NCI-H2171 (cell line): ENCODE data around the gene MPHOSPH6.
"Not testable (repeated sequence)": the region's sequence is repeated elsewhere in the genome, so short reads cannot be mapped to it uniquely, and the experiment has no call there.

Source experiments
- DNase-seq: peaks from one replicate; lab custom pipeline; 2025; lab: John Stamatoyannopoulos, UW

Gene MPHOSPH6

DNA sequence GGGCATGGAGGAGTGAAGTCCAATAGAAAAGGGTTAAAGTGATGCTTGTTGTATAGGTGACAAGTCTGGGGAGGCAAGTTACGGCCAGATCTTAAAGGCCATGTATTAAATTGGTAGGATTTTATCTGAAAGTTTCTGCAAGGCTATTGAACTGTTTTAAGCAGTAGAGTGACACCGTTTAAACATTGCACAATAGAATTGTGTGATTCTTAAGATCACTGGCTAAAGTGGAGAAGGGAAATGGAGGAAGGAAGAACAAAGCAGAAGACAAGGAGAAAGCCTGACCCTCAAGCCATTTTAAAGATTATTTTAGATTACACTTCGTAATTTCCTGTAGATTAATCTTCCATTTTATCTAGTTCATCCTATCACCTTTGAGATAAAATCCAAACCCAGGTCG, 5.6 kb upstream of the MPHOSPH6 start:
- DNase-seq, result no peak

DNA sequence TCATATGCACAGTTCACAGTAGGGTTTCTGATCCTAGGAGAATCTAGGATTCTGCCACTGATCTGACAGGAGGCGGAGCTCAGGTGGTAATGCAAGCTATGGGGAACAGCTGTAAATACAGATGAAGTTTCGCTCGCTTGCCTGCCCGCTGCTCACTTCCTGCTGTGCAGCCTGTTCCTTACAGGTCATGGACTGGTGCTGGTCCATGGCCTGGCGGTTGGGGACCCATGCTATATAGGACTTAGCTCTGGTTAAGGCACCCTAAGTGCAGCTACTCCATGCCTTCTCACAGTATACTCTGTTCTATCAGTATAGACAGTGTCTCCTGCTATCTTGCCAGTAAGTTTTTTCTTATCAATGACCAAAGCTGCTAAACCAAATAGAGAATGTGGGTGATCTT, 2.4 kb downstream of the MPHOSPH6 start:
- DNase-seq, result no peak

DNA sequence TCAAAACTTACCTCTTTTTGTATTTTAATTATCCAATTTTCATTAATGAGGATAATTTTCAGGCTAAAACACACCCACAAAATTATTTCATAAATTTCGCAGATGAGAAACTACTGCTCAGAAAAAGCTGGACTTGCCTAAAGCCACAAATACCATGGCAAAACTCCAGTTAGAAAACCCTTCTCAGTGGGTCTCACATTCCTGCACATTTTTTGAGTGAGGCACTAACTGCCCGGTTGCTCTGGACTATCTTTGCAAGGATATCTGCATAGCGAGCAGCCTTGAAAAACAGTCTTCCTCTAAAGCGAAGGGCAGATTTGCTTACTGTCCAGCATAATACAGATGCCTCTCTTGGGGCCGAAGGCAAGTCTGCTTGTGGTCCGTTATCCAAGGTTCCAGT, 9.8 kb downstream of the MPHOSPH6 start:
- no peak for DNase-seq

DNA sequence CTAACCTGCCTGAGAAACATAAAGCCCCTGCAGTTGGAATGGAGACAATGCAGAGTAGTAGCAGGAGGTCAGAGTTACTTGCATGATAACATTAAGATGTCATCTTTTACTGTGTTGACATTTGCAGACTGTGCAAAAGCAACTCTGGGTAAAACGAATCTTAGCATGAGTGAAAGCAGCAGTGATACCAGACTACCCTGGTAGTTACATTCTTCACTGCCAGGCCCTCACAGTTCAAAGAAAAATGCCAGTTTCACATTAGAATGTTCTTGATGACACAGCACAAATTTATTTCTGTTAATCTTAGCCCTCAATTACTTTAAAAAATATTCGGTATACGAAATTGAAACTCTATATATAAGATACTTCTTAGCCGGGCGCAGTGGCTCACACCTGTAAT, 12.2 kb downstream of the MPHOSPH6 start:
- DNase-seq, result no peak

DNA sequence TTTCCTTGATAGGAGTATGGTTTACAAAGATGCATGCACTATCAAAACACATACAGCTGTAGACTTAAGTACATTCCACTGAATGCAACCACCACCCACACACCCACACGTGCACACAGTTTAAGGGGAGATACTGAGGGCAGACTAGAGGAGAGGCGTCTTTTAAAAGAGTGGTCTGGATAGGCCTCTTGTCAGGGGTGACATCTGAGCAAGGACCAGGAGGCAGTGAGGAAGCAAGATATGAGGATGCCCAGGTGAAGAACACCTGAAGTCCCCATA, 12.6 kb downstream of the MPHOSPH6 start:
- no peak for DNase-seq

DNA sequence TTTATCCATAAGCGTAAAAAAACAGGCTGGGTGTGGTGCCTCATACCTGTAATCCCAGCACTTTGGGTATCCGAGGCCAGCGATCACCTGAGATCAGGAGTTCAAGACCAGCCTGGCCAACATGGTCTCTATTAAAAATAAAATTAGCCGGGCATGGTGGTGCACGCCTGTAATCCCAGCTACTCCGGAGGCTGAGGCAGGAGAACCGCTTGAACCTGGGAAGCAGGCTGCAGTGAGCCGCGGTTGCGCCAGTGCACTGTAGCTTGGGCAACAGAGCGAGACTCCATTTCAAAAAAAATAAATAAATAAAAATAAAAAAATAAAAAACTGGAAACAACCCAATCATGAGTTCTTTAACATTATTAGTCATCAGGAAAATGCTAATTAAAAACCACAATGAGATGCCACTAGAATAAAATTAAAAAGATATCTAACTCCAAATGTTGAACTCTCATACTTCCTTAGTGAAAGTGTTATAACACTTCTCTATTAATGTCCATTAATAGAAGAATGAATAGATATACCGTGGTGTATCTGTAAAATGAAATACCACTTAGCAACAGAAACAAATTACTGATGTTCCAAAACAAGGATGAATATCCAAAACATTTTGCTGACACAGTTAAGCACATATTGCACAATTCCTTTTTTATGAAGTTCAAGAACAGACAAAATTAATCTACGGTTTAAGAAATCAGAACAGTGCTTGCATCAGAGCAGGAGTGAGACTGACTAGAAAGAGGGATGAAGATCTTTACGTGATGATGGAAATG, 13.1 kb downstream of the MPHOSPH6 start:
- no peak for DNase-seq

DNA sequence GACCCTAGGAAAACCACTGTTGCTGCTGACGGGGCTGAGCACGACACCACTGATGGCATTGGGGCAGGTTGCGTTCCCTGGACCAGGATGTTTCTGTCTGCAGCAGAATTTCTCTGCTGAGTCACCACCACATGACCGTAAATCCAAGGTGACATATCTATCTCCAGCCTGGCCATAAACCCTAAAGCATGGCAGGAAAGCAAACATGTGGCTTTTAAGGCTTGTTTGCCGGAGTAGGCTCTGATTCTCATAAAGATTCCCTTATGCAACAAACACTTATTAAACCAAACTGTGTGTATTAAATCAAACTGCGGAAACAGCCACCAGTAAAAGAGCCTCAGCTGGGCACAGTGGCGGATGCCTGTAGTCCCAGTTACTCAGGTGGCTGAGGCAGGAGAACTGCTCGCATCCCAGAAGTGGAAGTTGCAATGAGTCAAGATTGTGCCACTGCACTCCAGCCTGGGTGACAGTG, 17.3 kb downstream of the MPHOSPH6 start:
- no peak for DNase-seq

DNA sequence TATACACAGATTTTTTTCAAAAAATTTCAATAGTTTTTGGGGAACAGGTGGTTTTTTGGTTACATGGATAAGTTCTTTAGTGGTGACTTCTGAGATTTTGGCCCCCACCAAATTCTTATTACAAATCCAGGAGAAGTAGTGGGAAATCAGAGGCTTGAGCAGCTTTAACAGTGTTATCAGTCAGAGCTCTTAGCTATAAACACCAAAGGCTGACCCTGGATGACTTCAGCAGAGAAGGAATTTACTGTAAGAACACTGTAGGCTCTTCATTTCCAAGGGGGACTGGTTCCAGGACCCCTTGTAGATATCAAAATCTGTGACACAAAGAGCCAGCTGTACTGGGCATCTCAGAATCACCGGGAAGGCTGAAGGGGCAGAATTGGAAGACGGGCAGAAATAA, 17.8 kb downstream of the MPHOSPH6 start:
- DNase-seq, result no peak

DNA sequence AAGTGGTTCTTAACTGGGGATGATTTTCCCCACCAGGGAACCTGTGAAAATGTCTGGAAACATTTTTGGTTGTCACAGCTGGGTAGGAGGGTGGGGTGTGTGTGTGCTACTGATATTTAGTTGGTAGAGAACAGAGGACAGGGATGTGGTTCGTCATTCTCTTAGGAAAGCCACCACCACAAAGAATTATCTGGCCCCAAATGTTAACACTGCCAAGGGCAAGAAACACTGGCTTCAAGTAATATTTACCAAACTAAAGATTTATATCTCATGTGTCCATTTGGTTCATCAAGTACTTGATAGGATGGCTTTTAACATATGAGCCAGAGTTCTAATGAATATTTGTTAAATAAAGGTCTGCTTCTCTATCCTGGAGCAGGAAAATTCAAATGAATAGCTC, 19.5 kb downstream of the MPHOSPH6 start:
- DNase-seq, result no peak

DNA sequence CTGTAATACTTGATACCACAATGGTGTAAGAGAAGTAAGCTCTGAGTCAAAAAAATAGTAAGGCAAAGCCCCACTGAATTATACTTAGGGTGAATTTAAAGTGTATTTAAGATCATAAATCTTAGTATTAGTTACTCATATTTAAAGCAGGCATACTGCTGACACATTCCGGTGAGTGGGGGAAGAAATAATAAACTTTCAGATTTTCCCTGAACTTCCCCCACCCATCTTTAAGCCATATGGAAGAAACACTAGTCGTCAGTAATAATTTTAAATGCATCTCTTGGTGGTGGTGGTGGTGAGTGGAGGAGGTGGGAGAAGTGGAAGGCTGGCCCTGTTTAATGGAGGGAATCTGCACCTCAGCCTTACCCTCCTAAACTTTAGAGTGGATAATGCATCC, 20.5 kb downstream of the MPHOSPH6 start:
- no peak for DNase-seq

DNA sequence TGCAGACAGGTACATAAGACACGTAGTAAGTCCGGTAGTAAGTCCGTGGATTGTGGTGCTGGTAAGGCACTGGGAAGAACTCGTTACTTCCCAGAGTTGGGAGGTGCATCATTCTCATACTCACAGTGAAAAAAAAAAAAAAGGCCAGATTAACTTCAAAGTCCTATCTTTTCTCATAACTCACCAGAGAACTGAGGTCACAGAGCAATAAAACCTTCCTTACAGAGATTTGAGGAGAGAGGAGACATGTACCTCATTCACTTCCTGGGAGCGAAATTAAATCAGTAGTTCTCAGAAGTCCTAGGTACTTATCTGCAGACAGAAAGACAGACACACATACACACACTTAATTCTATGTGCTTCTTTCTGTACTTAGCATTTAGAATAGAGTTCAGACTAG, 22.5 kb downstream of the MPHOSPH6 start:
- DNase-seq, result no peak

DNA sequence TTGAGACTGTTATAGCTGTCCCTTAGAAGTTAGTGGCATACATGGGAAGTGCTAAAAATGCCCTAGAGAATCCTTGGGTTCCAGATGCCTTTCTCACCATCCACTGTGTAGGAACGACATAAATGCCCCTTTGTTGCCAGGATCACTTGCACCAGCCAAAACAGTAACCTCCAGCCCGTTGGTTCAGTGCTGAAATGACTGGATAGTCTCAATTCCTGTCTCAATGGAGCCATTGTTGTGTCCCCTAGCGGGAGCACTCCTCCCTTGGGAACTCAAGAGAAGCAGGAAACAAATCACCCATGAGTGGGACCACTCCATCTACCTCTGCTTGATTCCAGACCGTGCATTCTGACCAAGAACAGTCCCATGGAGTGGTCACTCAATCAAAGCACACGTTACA, 23.1 kb downstream of the MPHOSPH6 start:
- no peak for DNase-seq

DNA sequence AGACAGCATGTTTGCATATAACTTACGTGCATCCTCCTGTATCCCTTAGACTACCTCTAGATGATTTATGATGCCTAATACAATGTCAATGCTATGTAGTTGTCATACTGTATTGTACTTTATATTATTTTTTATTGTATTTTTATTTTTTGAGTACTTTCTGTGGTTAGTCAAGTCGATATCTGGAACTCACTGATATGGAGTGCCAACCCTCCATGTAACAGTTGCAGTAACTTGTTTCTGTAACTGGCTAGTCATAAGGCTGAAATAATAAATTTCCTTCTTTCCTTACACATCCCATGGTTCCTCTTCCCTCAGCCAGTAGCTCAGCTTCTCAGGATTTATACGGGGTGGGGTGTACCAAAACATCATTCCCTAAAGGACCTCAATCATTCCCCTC, 23.5 kb downstream of the MPHOSPH6 start:
- DNase-seq, result no peak

DNA sequence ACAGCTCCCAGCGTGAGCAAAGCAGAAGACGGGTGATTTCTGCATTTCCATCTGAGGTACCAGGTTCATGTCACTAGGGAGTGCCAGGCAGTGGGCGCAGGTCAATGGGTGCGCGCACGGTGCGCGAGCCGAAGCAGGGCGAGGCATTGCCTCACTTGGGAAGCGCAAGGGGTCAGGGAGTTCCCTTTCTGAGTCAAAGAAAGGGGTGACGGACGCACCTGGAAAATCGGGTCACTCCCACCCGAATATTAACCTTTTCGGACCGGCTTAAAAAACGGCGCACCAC, 30.8 kb downstream of the MPHOSPH6 start:
- DNase-seq, result not testable (repeated sequence)

DNA sequence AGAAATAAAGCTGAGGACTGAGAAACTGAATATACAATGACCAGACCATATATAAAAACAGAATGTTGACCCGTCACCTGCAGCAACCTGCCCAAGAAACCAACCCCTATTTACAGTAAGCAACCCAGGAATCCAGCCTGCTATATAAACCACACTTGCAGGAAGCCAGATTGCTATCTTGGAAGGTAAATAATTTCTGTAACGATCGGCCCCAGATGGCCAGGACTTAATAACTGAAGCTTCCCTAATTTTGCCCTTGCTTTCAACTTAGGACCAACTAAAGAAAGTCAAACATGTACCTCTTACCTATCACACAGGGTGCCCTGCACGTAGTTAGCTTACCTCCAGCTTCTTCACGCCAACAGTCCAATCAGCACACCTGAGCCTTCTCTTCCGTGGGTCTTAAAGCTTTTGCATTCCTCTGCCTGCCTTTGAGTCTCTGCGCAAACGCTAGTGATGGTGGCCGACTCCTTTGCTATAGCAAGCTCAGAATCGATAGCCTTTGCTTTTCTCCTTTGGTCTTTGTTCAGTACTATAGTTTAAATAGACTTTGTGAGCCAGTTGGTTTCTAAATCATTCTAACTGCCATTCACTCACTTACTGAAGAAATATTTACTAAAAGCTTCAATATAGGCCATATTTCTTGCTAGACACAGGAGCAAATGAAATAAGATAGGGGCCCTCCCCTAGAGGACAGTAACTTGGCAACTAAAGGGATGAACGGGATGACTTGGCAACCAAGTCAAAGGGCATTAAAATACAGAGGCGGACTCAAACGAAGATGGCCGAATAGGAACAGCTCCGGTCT, 31.3 kb downstream of the MPHOSPH6 start:
- no peak for DNase-seq

DNA sequence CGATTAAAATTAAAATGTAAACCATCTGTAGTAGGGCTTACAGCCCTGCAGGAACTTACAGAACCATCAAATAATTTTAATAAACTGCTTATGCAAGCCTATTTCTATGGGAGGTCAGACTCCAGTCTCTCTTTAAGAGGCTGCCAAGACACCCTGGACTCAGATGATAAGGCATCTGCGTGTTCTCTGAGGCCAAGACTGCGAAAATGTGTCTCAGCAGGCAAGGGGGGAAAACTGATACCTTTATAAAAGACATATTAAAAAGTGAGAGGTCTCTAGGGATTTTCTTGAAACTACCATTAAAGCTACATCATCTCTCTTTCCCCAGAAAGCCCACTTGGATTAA, 32.2 kb downstream of the MPHOSPH6 start:
- no peak for DNase-seq

DNA sequence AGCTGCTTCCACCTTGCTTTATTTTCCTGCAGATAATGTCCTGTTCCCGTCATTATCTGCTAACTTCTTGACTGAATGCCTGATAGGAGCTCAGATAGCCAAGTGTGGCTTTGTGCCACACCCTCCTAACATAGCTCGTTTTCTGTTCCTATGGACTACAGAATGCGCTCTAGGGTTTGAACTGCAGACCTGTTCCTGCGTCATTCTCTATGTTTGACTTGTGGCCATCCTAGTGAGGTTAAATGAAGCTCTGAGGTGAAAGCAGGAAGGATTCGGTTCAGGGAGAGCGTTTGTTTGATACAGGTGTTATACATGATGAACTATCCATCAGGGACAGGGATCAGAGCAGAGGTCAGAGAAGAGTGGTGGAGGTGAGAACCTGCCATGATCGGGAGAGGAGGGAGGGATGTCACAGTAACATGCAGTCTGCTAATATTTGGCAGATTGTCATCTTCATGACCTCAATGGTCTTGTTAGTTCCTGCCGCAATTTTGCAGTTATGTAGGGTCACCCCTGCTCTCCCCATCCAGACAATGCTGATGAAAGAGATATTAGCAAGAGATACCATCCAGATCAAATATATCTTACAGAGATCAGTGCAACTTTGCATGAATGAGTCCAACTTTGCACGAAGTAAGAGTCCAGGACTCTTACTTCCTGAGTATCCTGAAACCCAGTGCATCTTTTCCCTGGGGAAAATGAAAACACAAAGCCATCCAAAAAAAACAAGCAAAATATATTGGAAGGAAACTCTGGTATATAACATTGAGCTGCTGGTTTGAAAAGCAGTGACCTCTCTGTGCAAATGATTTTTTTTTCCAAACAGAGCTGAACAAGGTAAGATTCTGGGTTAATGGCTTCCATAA, 32.8 kb downstream of the MPHOSPH6 start:
- DNase-seq, result no peak

DNA sequence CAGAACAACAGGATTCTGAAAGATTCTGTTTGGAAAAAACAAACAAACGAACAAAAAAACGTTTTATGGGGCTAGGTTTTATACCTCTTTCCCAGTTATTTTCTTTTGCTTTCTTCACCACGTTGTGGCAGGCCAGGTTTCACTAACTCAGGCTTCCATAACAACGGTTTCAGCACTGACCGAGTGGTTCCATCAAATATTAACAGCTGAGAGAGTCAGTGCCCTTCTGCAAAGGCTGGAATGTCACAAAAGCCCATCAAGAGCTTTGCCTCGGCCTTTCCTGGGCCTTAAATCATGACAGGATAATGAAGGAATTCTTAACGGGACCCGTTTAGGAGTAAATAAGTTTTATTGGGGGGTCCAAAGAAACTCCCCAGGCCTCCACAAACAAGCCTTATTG, 34.2 kb downstream of the MPHOSPH6 start:
- no peak for DNase-seq

DNA sequence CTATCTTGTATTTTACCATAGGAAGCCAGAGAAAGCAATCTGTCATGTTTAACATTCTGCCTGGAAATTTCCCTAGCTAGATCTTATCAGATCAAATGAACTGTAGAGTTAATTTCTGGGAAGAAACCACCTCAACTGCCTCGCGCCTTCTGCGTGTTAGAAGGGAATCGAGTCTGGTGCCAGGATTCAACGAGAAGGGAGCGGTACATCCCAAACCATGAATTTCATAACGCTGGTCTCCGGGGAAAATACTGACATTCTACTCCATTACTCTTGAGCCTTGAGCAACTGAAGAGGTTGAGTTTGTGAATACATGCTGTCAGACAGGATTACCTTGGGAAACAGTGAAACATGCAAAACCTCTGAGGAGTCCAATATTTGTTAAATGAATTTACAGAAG, 35.2 kb downstream of the MPHOSPH6 start:
- DNase-seq, result peak; percentile 26

DNA sequence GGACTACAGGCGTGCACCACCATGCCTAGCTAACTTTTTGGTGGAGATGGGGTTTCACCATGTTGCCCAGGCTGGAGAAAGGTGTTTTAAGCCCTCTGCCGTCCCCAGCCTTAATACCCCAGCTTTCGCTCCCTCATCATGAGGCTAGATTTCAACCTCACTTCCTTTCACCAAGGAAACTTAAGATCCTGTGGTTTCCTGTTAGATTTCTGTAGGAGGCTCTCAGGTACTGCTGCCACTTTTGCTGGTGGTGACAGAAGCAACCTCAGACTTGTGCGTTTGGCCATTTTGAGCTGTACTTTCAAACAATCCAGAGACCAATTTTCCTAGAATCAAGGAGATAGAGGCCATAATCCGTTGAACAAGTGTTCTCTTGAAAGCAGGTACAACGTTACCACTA, 36.2 kb downstream of the MPHOSPH6 start:
- no peak for DNase-seq

DNA sequence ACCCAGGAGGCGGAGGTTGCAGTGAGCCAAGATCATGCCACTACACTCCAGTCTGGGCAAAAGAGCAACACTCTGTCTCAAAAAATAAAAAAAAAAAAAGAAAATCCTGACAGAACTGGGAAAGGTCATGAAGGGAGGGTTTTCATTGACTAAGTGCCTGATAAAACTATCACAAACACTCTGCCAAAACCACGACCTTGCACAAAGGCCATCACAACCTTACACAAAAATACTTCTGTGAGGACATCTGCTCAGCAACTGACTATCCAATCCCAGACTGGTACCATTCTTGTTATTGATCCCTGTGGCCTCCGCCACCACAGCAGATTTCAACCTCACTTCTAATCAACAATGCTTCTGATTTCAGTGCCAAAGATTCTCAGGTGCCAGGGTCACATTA, 40.1 kb downstream of the MPHOSPH6 start:
- no peak for DNase-seq

DNA sequence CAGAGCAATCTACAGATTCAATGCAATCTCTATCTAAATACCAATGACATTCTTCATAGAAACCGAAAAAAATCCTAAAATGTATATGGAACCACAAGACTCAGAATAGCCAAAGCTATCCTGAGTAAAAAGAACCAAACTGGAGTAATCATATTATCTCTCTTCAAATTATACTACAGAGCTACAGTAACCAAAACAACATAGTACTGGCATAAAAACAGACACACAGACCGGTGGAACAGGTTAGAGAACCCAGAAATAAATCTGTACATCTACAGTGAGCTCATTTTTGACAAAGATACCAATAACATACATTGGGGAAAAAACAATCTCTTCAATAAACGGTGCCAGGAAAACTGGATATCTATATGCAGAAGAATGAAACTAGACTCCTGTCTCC, 45.4 kb downstream of the MPHOSPH6 start:
- no peak for DNase-seq

DNA sequence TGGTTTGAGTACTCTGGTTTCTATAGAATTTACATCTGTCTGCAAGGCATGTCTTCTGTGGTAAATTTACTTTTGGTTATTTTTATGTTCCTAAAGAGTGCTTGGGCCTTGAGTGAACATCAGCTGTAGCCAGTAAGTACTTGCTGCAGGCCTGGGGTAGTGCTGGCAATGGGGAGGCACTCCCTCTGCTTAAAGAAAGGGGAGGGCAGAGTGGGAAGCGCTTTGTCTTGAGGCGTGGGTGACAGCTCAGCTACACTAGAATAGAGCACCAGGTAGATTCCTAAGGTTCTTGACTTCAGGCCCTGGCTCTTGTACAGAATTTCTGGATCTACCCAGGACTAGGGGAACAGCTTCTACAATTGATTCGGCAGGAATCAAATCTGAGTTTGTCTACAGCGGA, 50.6 kb downstream of the MPHOSPH6 start:
- DNase-seq, result no peak
